T-cell (primary cell): ENCODE measurements around the gene VCX2. TPM values are rescaled to one million over a fixed set of nuclear protein-coding genes. Genes with fewer than 3 reads are reported as not detected.
"Not testable (repeated sequence)": the region's sequence is repeated elsewhere in the genome, so short reads cannot be mapped to it uniquely, and the experiment has no call there.

Experiments
- ATAC-seq, 4 experiments: fragments of 200-7000 bp in 3 of 4; fragments of 150-1000 bp in 1 of 4; cut with Tn5 transposase; replicated peaks in 1 of 4; 1 replicate in 3 of 4; 2 replicates in 1 of 4; pipeline ENCODE4 v1.10.0; 2021; ENCODE audit warnings: moderate library complexity in 3 of 4, mild to moderate bottlenecking in 2 of 4, moderate number of reproducible peaks in 1 of 4
- CTCF ChIA-PET, 2 donors: fragments of 300-600 bp; sonication (Branson Sonifier 250); formaldehyde crosslinking; loops; one replicate each; lab custom pipeline; 2022; ENCODE audit warnings: antibody characterized with exemption in 2 of 2; lab: Charles Lee
- POLR2A ChIA-PET, 2 donors: fragments of 300-600 bp; sonication (Branson Sonifier 250); formaldehyde crosslinking; loops; one replicate each; lab custom pipeline; 2022; ENCODE audit warnings: antibody characterized with exemption in 2 of 2; lab: Charles Lee
- DNase-seq, 35 experiments: peaks; one replicate each; pipeline versions ENCODE4 v3.0.0 to v3.0.0-alpha.2; 2013 to 2023
- H3K27ac ChIP-seq: one replicate; pipeline ENCODE4 v1.5.1; 2013; ENCODE audit warnings: low read length
- H3K27me3 ChIP-seq, 2 experiments: replicated peaks in 1 of 2; 1 replicate in 1 of 2; 2 replicates in 1 of 2; pipeline versions ENCODE4 v1.6.1 to v1.7.0; 2013; ENCODE audit warnings: low read length in 1 of 2, mixed read lengths in 1 of 2; ENCODE audit not compliant: control insufficient read depth in 2 of 2, insufficient read depth in 2 of 2; ENCODE audit errors: extremely low read depth in 1 of 2
- H3K36me3 ChIP-seq, 2 donors: 1 replicate in 1 of 2; 2 replicates in 1 of 2; pipeline versions ENCODE4 v1.6.1 to v1.7.0; 2013; ENCODE audit warnings: low read length in 1 of 2; ENCODE audit not compliant: control insufficient read depth in 2 of 2, insufficient read depth in 1 of 2; ENCODE audit errors: extremely low read depth in 1 of 2
- H3K4me1 ChIP-seq, 2 experiments: 1 replicate in 1 of 2; 2 replicates in 1 of 2; pipeline versions ENCODE4 v1.6.1 to v1.7.0; 2013; ENCODE audit warnings: low read length in 2 of 2, mixed read lengths in 1 of 2; ENCODE audit not compliant: insufficient read depth in 2 of 2, control insufficient read depth in 1 of 2; ENCODE audit errors: extremely low read depth in 1 of 2
- H3K4me3 ChIP-seq, 2 donors: 1 replicate in 1 of 2; 2 replicates in 1 of 2; pipeline versions ENCODE4 v1.5.1 to v1.7.0; 2013; ENCODE audit warnings: mild to moderate bottlenecking in 2 of 2, low read length in 1 of 2, moderate library complexity in 1 of 2; ENCODE audit not compliant: control insufficient read depth in 1 of 2; ENCODE audit errors: extremely low read depth in 1 of 2
- H3K9me3 ChIP-seq: 2 replicates; pipeline ENCODE4 v1.7.0; 2013
- H3K27ac Mint-ChIP-seq, 2 donors: one replicate each; pipeline ENCODE4 v1.8.0; 2020 to 2021; ENCODE audit warnings: mild to moderate bottlenecking in 2 of 2, mixed read lengths in 2 of 2
- H3K27me3 Mint-ChIP-seq, 2 donors: one replicate each; pipeline ENCODE4 v1.8.0; 2021 to 2022; ENCODE audit warnings: mixed read lengths in 2 of 2
- H3K36me3 Mint-ChIP-seq: one replicate; pipeline ENCODE4 v1.8.0; 2021; ENCODE audit warnings: mixed read lengths
- H3K4me1 Mint-ChIP-seq, 3 donors: one replicate each; pipeline ENCODE4 v1.8.0; 2020 to 2022; ENCODE audit warnings: mixed read lengths in 3 of 3, mild to moderate bottlenecking in 1 of 3
- H3K4me3 Mint-ChIP-seq, 3 donors: one replicate each; pipeline ENCODE4 v1.8.0; 2020 to 2022; ENCODE audit warnings: mild to moderate bottlenecking in 3 of 3, mixed read lengths in 3 of 3, moderate library complexity in 3 of 3
- H3K9me3 Mint-ChIP-seq, 3 donors: one replicate each; pipeline ENCODE4 v1.8.0; 2020 to 2022; ENCODE audit warnings: mixed read lengths in 3 of 3
- WGBS: methylation state at CpG from one replicate; pipeline ENCODE4 v1.1.5; 2013; ENCODE audit warnings: missing lambda C conversion rate; ENCODE audit not compliant: insufficient coverage; 5-methylcytosine and 5-hydroxymethylcytosine counted together
- total RNA-seq, 35 experiments: library from RNA in 6 of 35; stranded (reverse) in 6 of 35; fragments of 120-200 nt in 1 of 35; gene quantifications; one replicate each; pipeline versions ENCODE4 v1.2.1 to v1.2.4 and lab custom pipeline; 2013 to 2026

Gene VCX2
- total RNA-seq (not detected), total RNA-seq (lab: John Stamatoyannopoulos, UW) (0 to 0.06 (median 0) reads per million in 29 experiments)
- total RNA-seq (2013): not detected

GRCh38 chrX:8171169-8171568, at the start of gene VCX2:
Gene VCX2 (minus strand): TSS chrX:8171267. CDS start chrX:8170643, 624 bp downstream.
- H3K27me3 Mint-ChIP-seq, DNase-seq, H3K27me3 ChIP-seq, H3K9me3 Mint-ChIP-seq, H3K4me3 Mint-ChIP-seq, H3K27ac ChIP-seq, H3K36me3 ChIP-seq, CTCF ChIA-PET, H3K27ac Mint-ChIP-seq, H3K9me3 ChIP-seq, H3K4me3 ChIP-seq, H3K36me3 Mint-ChIP-seq, H3K4me1 Mint-ChIP-seq, ATAC-seq, POLR2A ChIA-PET, H3K4me1 ChIP-seq: not testable (repeated sequence)
- WGBS: no CpG with 5 or more reads among the region's 3 CpGs

- 100% methylated on average over 1 of the region's 4 CpGs for WGBS
- Histone ChIP-seq H3K4me3 (no peak overlapping the region), H3K9me3 (no peaks in the 10 kb centered on the region), H3K4me1 (no peaks in the 10 kb centered on the region), H3K27me3 (no peaks in the 10 kb centered on the region), H3K27ac (no peak overlapping the region), H3K36me3 (no peaks in the 10 kb centered on the region)
- H3K4me3 Mint-ChIP-seq: no peak overlapping the region
- ChIA-PET CTCF (no interaction called here), POLR2A (no interaction called here)
- no peak overlapping the region for H3K27ac Mint-ChIP-seq
- ATAC-seq: no peak
- no peaks in the 10 kb centered on the region for H3K4me1 Mint-ChIP-seq
- no peaks in the 10 kb centered on the region for H3K27me3 Mint-ChIP-seq
- no peaks in the 10 kb centered on the region for H3K36me3 Mint-ChIP-seq
- DNase-seq: no peak
- peaks cover 0 to 17% (median 5%) of the 10 kb centered on the region in 3 donors for H3K9me3 Mint-ChIP-seq
Observed at GRCh38 chrX:8204943-8205342, 33.9 kb upstream of the VCX2 start.

- no CpG with 5 or more reads among the region's 6 CpGs for WGBS
- no peaks in the 10 kb centered on the region for H3K4me1 Mint-ChIP-seq
- no peak overlapping the region for H3K4me3 Mint-ChIP-seq
Observed at GRCh38 chrX:8204169-8204935, 33.3 kb upstream of the VCX2 start.

GRCh38 chrX:8201896-8202331, 30.8 kb upstream of the VCX2 start:
- H3K9me3 ChIP-seq: no peaks in the 10 kb centered on the region
- H3K4me1 Mint-ChIP-seq: no peaks in the 10 kb centered on the region
- CTCF ChIA-PET: no interaction called here
- H3K4me3 ChIP-seq: no peak overlapping the region
- no peaks in the 10 kb centered on the region for H3K36me3 ChIP-seq
- no peaks in the 10 kb centered on the region for H3K27me3 ChIP-seq
- 72% methylated on average over 2 of the region's 8 CpGs for WGBS
- no peak overlapping the region for H3K27ac Mint-ChIP-seq
- no peaks in the 10 kb centered on the region for H3K27me3 Mint-ChIP-seq
- POLR2A ChIA-PET: no interaction called here
- peaks cover 0 to 12% (median 5%) of the 10 kb centered on the region in 3 donors for H3K9me3 Mint-ChIP-seq
- H3K36me3 Mint-ChIP-seq: no peaks in the 10 kb centered on the region
- no peak overlapping the region for H3K27ac ChIP-seq
- H3K4me3 Mint-ChIP-seq: no peak overlapping the region
- no peak for DNase-seq
- no peak for ATAC-seq
- no peaks in the 10 kb centered on the region for H3K4me1 ChIP-seq

More at GRCh38 chrX:8204169-8204935, 33.3 kb upstream of the VCX2 start:
- no peaks in the 10 kb centered on the region for H3K36me3 Mint-ChIP-seq
- Histone ChIP-seq H3K9me3 (no peaks in the 10 kb centered on the region), H3K27me3 (no peaks in the 10 kb centered on the region), H3K27ac (no peak overlapping the region), H3K4me3 (no peak overlapping the region), H3K36me3 (no peaks in the 10 kb centered on the region), H3K4me1 (no peaks in the 10 kb centered on the region)
- H3K27me3 Mint-ChIP-seq: no peaks in the 10 kb centered on the region
- ChIA-PET POLR2A (no interaction called here), CTCF (no interaction called here)
- no peak overlapping the region for H3K27ac Mint-ChIP-seq
- H3K9me3 Mint-ChIP-seq: peaks cover 0 to 13% (median 3%) of the 10 kb centered on the region in 3 donors
- no peak for DNase-seq
- ATAC-seq: no peak

GRCh38 chrX:8196776-8197175, 25.7 kb upstream of the VCX2 start:
- H3K9me3 ChIP-seq: no peaks in the 10 kb centered on the region
- 40% methylated on average over 1 of the region's 7 CpGs for WGBS
- ChIA-PET POLR2A (no interaction called here), CTCF (no interaction called here)
- H3K27me3 ChIP-seq: no peaks in the 10 kb centered on the region
- H3K4me3 Mint-ChIP-seq: no peak overlapping the region
- H3K27me3 Mint-ChIP-seq: no peaks in the 10 kb centered on the region
- no peaks in the 10 kb centered on the region for H3K4me1 Mint-ChIP-seq
- no peak overlapping the region for H3K4me3 ChIP-seq
- H3K36me3 ChIP-seq: no peaks in the 10 kb centered on the region
- no peak for DNase-seq
- no peak overlapping the region for H3K27ac Mint-ChIP-seq
- H3K9me3 Mint-ChIP-seq: peaks cover 0 to 13% (median 8%) of the 10 kb centered on the region in 3 donors
- H3K4me1 ChIP-seq: no peaks in the 10 kb centered on the region
- ATAC-seq: no peak
- no peak overlapping the region for H3K27ac ChIP-seq
- no peaks in the 10 kb centered on the region for H3K36me3 Mint-ChIP-seq

- Histone ChIP-seq H3K36me3 (no peaks in the 10 kb centered on the region), H3K4me1 (no peaks in the 10 kb centered on the region), H3K9me3 (no peaks in the 10 kb centered on the region), H3K4me3 (no peak overlapping the region), H3K27me3 (no peaks in the 10 kb centered on the region), H3K27ac (no peak overlapping the region)
- WGBS: no CpG with 5 or more reads among the region's 2 CpGs
- Mint-ChIP-seq H3K27me3 (no peaks in the 10 kb centered on the region), H3K27ac (no peak overlapping the region), H3K4me3 (no peak overlapping the region), H3K36me3 (no peaks in the 10 kb centered on the region), H3K9me3 (peaks cover 3 to 18% (median 10%) of the 10 kb centered on the region in 3 donors), H3K4me1 (no peaks in the 10 kb centered on the region)
- POLR2A ChIA-PET: no interaction called here
- no peak for DNase-seq
- CTCF ChIA-PET: no interaction called here
- no peak for ATAC-seq
Observed at GRCh38 chrX:8194216-8194615, 23.1 kb upstream of the VCX2 start.
